CD4-positive, alpha-beta T cell (primary cell): ENCODE measurements around the gene ACYP2. TPM values are rescaled to one million over a fixed set of nuclear protein-coding genes. Genes with fewer than 3 reads are reported as not detected.
"Not testable (repeated sequence)": the region's sequence is repeated elsewhere in the genome, so short reads cannot be mapped to it uniquely, and the experiment has no call there.

Experiments used
- ATAC-seq: fragments of 200-7000 bp; cut with Tn5 transposase; one replicate; pipeline ENCODE4 v1.10.0; 2022; ENCODE audit warnings: mild to moderate bottlenecking; ENCODE audit not compliant: poor library complexity
- CTCF ChIA-PET: fragments of 350-600 bp; sonication (Branson Sonifier 250); formaldehyde crosslinking; loops from one replicate; lab custom pipeline; 2021; ENCODE audit warnings: antibody characterized with exemption, inconsistent platforms; lab: Charles Lee
- POLR2A ChIA-PET: fragments of 350-600 bp; sonication (Branson Sonifier 250); formaldehyde crosslinking; loops from one replicate; lab custom pipeline; 2021; ENCODE audit warnings: antibody characterized with exemption, inconsistent platforms; lab: Charles Lee
- DNase-seq, 14 experiments: peaks; one replicate each; pipeline ENCODE4 v3.0.0-alpha.2; 2013 to 2020; ENCODE audit warnings: mixed read lengths in 2 of 14
- H3K27ac ChIP-seq, 2 donors: one replicate each; pipeline versions ENCODE4 v1.5.1 to v1.7.0; 2013; ENCODE audit warnings: low read length in 2 of 2, low read depth in 1 of 2, mild to moderate bottlenecking in 1 of 2
- H3K27me3 ChIP-seq, 2 experiments: 1 replicate in 1 of 2; 2 replicates in 1 of 2; pipeline versions ENCODE4 v1.6.1 to v1.7.0; 2013; ENCODE audit warnings: low read length in 2 of 2, control low read depth in 1 of 2, mild to moderate bottlenecking in 1 of 2, moderate library complexity in 1 of 2; ENCODE audit not compliant: insufficient read depth in 2 of 2, control insufficient read depth in 1 of 2
- H3K36me3 ChIP-seq: one replicate; pipeline ENCODE4 v1.6.1; 2013; ENCODE audit warnings: low read length, control low read depth; ENCODE audit not compliant: insufficient read depth
- H3K4me1 ChIP-seq: one replicate; pipeline ENCODE4 v1.6.1; 2013; ENCODE audit warnings: low read length, control low read depth; ENCODE audit not compliant: insufficient read depth
- H3K4me3 ChIP-seq: one replicate; pipeline ENCODE4 v1.5.1; 2013; ENCODE audit warnings: mild to moderate bottlenecking, low read length, moderate library complexity
- H3K9me3 ChIP-seq, 2 experiments: 1 replicate in 1 of 2; 2 replicates in 1 of 2; pipeline versions ENCODE4 v1.6.1 to v1.7.0; 2013; ENCODE audit warnings: low read length in 2 of 2, mild to moderate bottlenecking in 2 of 2, control low read depth in 1 of 2, moderate library complexity in 1 of 2; ENCODE audit not compliant: control insufficient read depth in 1 of 2, insufficient read depth in 1 of 2
- H3K27ac Mint-ChIP-seq: one replicate; pipeline ENCODE4 v1.8.0; 2020; ENCODE audit warnings: mixed read lengths
- H3K27me3 Mint-ChIP-seq: one replicate; pipeline ENCODE4 v1.8.0; 2021; ENCODE audit warnings: mixed read lengths
- H3K36me3 Mint-ChIP-seq: one replicate; pipeline ENCODE4 v1.8.0; 2021; ENCODE audit warnings: low read depth, mixed read lengths
- H3K4me1 Mint-ChIP-seq: one replicate; pipeline ENCODE4 v1.8.0; 2021; ENCODE audit warnings: low read depth, mixed read lengths
- H3K4me3 Mint-ChIP-seq: one replicate; pipeline ENCODE4 v1.8.0; 2020; ENCODE audit warnings: mild to moderate bottlenecking, mixed read lengths
- H3K9me3 Mint-ChIP-seq: one replicate; pipeline ENCODE4 v1.8.0; 2020; ENCODE audit warnings: mixed read lengths
- intact Hi-C, 2 experiments: fragments of 100-400 bp; cut with DNase I in 1 of 2; cut with micrococcal nuclease in 1 of 2; formaldehyde crosslinking; loops; one replicate each; pipeline versions ENCODE4 v1.15.1 to v1.9.0; 2023 to 2025; cut with DNase I, micrococcal nuclease
- total RNA-seq, 174 experiments: library from RNA in 2 of 174; stranded (reverse) in 2 of 174; gene quantifications; one replicate each; pipeline ENCODE4 v1.2.3 and lab custom pipeline; 2021 to 2026
- TF ChIP-seq, protein P1 (sequence below): fragments of 200-600 bp; IDR thresholded peaks from one replicate; pipeline ENCODE4 v1.8.0; 2022; ENCODE audit warnings: antibody characterized with exemption, mild to moderate bottlenecking

ACYP2 gene
- total RNA-seq, 2 experiments from 2014 or later: 9.3 to 10.9 TPM

DNA sequence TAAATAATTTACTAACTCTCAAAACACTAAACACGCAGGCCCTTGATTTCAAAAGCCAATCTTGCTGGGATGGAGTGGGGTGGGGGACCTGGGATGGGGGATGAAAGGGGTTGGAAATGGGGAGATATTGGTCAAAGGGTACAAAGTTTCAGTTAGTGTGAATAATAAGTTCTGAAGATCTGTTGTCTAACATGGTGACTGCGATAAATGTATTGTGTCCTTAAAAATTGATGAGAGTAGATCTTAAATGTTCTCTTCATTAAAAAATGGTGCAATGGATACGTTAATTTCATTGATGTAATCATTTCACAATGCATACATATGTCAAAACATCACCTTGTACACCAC, 505 bp upstream of the ACYP2 start:
- Histone ChIP-seq H3K36me3 (no peaks in the 10 kb centered on the region), H3K4me3 (peak overlapping the region; percentile 86), H3K27ac (peak overlapping the region; percentile 96 to 98), H3K9me3 (no peaks in the 10 kb centered on the region), H3K4me1 (peaks cover 11% of the 10 kb centered on the region), H3K27me3 (no peaks in the 10 kb centered on the region)
- intact Hi-C loops: loop anchor here (1.0 to 10.0 kb wide), 9 partner anchors 145 to 1502 kb away; partner anchors contain the start of genes EML6 (in 2 of the 2), CCDC88A (in 1 of the 2), CHAC2 (in 1 of the 2) and PPP4R3B (in 1 of the 2)
- Mint-ChIP-seq H3K36me3 (peaks cover 39% of the 10 kb centered on the region), H3K4me3 (peak overlapping the region; percentile 92), H3K9me3 (no peaks in the 10 kb centered on the region), H3K27ac (peak overlapping the region; percentile 99), H3K4me1 (peaks cover 16% of the 10 kb centered on the region), H3K27me3 (no peaks in the 10 kb centered on the region)
- CTCF ChIA-PET: interaction anchor here (1.8 kb wide), 1 partner anchor 8 kb away, joined by 8 read pairs; no protein-coding TSS in a partner anchor
- POLR2A ChIA-PET: interaction anchor here (0.6 to 2.3 kb wide), 11 partner anchors 8 to 1405 kb away, joined by 3 to 36 read pairs (median 4); partner anchors contain the start of genes ASB3, CFAP36, CHAC2 and CLHC1
- DNase-seq: no peak
- no peak for ATAC-seq
- TF ChIP-seq, protein P1, sequence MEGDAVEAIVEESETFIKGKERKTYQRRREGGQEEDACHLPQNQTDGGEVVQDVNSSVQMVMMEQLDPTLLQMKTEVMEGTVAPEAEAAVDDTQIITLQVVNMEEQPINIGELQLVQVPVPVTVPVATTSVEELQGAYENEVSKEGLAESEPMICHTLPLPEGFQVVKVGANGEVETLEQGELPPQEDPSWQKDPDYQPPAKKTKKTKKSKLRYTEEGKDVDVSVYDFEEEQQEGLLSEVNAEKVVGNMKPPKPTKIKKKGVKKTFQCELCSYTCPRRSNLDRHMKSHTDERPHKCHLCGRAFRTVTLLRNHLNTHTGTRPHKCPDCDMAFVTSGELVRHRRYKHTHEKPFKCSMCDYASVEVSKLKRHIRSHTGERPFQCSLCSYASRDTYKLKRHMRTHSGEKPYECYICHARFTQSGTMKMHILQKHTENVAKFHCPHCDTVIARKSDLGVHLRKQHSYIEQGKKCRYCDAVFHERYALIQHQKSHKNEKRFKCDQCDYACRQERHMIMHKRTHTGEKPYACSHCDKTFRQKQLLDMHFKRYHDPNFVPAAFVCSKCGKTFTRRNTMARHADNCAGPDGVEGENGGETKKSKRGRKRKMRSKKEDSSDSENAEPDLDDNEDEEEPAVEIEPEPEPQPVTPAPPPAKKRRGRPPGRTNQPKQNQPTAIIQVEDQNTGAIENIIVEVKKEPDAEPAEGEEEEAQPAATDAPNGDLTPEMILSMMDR: no peak

DNA sequence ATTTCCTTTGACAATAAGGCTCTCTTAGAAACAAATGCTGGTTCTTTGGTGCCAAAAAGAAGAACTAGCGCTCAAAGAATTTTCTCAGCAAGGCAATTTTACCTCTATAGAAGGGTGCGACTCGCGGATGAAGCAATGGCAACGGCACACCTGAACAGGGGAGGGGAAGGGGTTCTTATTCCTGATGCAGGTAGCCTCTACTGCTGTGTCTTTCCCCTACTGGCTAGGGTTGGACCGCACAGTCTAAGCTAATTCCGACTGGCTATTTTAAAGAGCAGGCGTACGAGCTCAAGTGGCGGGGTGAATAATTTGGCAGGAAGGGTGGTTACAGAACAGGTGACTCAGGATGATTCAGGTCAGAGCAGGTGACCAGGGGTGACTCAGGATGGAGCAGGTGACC, 1.2 kb downstream of the ACYP2 start:
- intact Hi-C loops: loop anchor here (5.0 to 10.0 kb wide), 6 partner anchors 149 to 1298 kb away; partner anchors contain the start of genes CCDC88A (in 1 of the 2), CHAC2 (in 1 of the 2) and EML6 (in 1 of the 2)
- not testable (repeated sequence) for H3K27me3 Mint-ChIP-seq, H3K9me3 ChIP-seq, DNase-seq, H3K27me3 ChIP-seq, ATAC-seq, H3K36me3 ChIP-seq, H3K27ac ChIP-seq, H3K9me3 Mint-ChIP-seq, H3K4me3 ChIP-seq
- peak overlapping the region; percentile 92 for H3K4me3 Mint-ChIP-seq
- ChIA-PET CTCF (interaction anchor here (1.2 to 1.8 kb wide), 2 partner anchors 10 to 606 kb away, joined by 3 to 8 read pairs; partner anchors contain the start of gene EML6), POLR2A (interaction anchor here (1.0 to 2.3 kb wide), 5 partner anchors 9 to 607 kb away, joined by 3 to 36 read pairs (median 6); partner anchors contain the start of genes ASB3, EML6, ERLEC1 and PSME4)
- peaks cover 16% of the 10 kb centered on the region for H3K4me1 Mint-ChIP-seq
- peaks cover 45% of the 10 kb centered on the region for H3K36me3 Mint-ChIP-seq
- H3K27ac Mint-ChIP-seq: peak overlapping the region; percentile 99
- peaks cover 11% of the 10 kb centered on the region for H3K4me1 ChIP-seq

DNA sequence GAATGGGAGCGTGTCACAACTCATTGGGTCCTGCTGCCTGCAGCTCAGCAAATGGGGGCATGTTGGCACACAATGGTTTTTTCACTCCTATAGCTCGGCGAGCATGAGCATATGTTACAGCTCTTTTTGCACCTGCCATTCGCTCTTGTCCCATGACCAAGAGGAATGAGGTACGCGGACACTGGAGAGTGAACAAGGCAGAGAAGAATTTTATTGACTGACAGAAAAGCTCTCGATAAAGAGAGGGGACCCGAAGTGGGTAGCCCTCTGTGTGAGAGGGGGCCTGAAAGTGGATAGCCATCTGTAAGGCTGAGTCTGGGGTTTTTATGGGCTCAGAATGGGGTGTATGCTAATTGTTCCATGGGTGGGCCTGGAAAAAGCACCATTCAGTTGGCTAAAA, 5.5 kb downstream of the ACYP2 start:
- no peak overlapping the region for H3K27ac Mint-ChIP-seq
- ATAC-seq (no peak), DNase-seq (no peak)
- H3K27me3 Mint-ChIP-seq: no peaks in the 10 kb centered on the region
- Histone ChIP-seq H3K27me3 (no peaks in the 10 kb centered on the region), H3K27ac (no peak overlapping the region), H3K9me3 (peaks cover 0 to 6% of the 10 kb centered on the region in 2 experiments), H3K4me3 (no peak overlapping the region), H3K36me3 (peaks cover 4% of the 10 kb centered on the region), H3K4me1 (peaks cover under 1% of the 10 kb centered on the region)
- ChIA-PET CTCF (no interaction called here), POLR2A (interaction anchor here (0.6 kb wide), 1 partner anchor 374 kb away, joined by 3 read pairs; no protein-coding TSS in a partner anchor)
- H3K4me1 Mint-ChIP-seq: peaks cover 1% of the 10 kb centered on the region
- no peak overlapping the region for H3K4me3 Mint-ChIP-seq
- H3K36me3 Mint-ChIP-seq: peaks cover 49% of the 10 kb centered on the region
- H3K9me3 Mint-ChIP-seq: no peaks in the 10 kb centered on the region
- intact Hi-C loops: no loop called here
- TF ChIP-seq, protein P1: no peak
